SK-N-SH (cell line): ENCODE data around the gene BCR. TPM values are rescaled to one million over a fixed set of nuclear protein-coding genes. Genes with fewer than 3 reads are reported as not detected.

Source experiments
- CTCF ChIA-PET: fragments of 300-600, 350-600 bp; formaldehyde crosslinking; extraction: SDS; loops from one replicate; lab custom pipeline; 2021; lab: Yijun Ruan, JAX
- POLR2A ChIA-PET: fragments of 350-600 bp; sonication (Branson Sonifier 250); formaldehyde crosslinking; extraction: SDS; loops from one replicate; lab custom pipeline; 2020; ENCODE audit warnings: antibody characterized with exemption, inconsistent platforms; lab: Yijun Ruan, JAX
- DNase-seq: peaks from one replicate; pipeline ENCODE4 v3.0.0; 2012
- H2AFZ ChIP-seq: fragments of 200-600 bp; sonication (generic); 2 replicates; pipeline ENCODE4 v1.8.1; 2016; ENCODE audit warnings: antibody characterized with exemption, mild to moderate bottlenecking, low read depth
- H3F3A ChIP-seq: fragments of 200-600 bp; sonication (generic); replicated peaks from 2 replicates; pipeline ENCODE3; 2016; ENCODE audit warnings: antibody characterized with exemption, mild to moderate bottlenecking; ENCODE audit not compliant: insufficient read depth
- H3K27ac ChIP-seq, 2 experiments: fragments of 200-500 bp in 1 of 2; fragments of 200-600 bp in 1 of 2; sonication (Bioruptor generic) in 1 of 2; sonication (generic), shearing (Covaris generic) in 1 of 2; 2 replicates each; pipeline versions ENCODE4 v1.5.1 to v1.6.1; 2014 to 2016; ENCODE audit warnings: low read depth in 2 of 2, inconsistent platforms in 1 of 2, low read length in 1 of 2, mild to moderate bottlenecking in 1 of 2, mixed read lengths in 1 of 2
- H3K27me3 ChIP-seq: fragments of 200-600 bp; sonication (generic), shearing (Covaris generic); 2 replicates; pipeline ENCODE4 v1.6.1; 2016; ENCODE audit warnings: mixed run types; ENCODE audit not compliant: insufficient read depth
- H3K36me3 ChIP-seq, 2 experiments: fragments of 200-500 bp in 1 of 2; fragments of 200-600 bp in 1 of 2; sonication (Bioruptor generic) in 1 of 2; sonication (generic) in 1 of 2; replicated peaks in 1 of 2; 2 replicates each; pipeline versions ENCODE3 to v1.5.1; 2014 to 2016; ENCODE audit warnings: low read length in 1 of 2, mild to moderate bottlenecking in 1 of 2; ENCODE audit not compliant: insufficient read depth in 2 of 2, control insufficient read depth in 1 of 2
- H3K4me1 ChIP-seq, 2 experiments: fragments of 200-500 bp in 1 of 2; fragments of 200-600 bp in 1 of 2; sonication (Bioruptor generic) in 1 of 2; sonication (generic), shearing (Covaris generic) in 1 of 2; 2 replicates each; pipeline versions ENCODE4 v1.5.1 to v1.6.1; 2014 to 2016; ENCODE audit warnings: low read depth in 1 of 2, low read length in 1 of 2, mixed run types in 1 of 2; ENCODE audit not compliant: insufficient read depth in 2 of 2, control insufficient read depth in 1 of 2
- H3K4me2 ChIP-seq: fragments of 200-600 bp; sonication (generic), shearing (Covaris generic); 2 replicates; pipeline ENCODE4 v1.6.1; 2017; ENCODE audit warnings: mixed run types
- H3K4me3 ChIP-seq, 2 experiments: fragments of 200-500 bp in 1 of 2; fragments of 200-600 bp in 1 of 2; sonication (Bioruptor generic) in 1 of 2; sonication (generic), shearing (Covaris generic) in 1 of 2; 2 replicates each; pipeline versions ENCODE4 v1.5.1 to v1.8.1; 2014 to 2016; ENCODE audit warnings: low read depth in 2 of 2, inconsistent platforms in 1 of 2, low read length in 1 of 2, mild to moderate bottlenecking in 1 of 2, mixed read lengths in 1 of 2, moderate library complexity in 1 of 2
- H3K79me2 ChIP-seq: fragments of 200-600 bp; sonication (generic); 2 replicates; pipeline ENCODE4 v1.8.1; 2017; ENCODE audit warnings: mild to moderate bottlenecking; ENCODE audit not compliant: insufficient read depth
- H3K9ac ChIP-seq: fragments of 200-600 bp; sonication (generic); 2 replicates; pipeline ENCODE4 v1.6.1; 2017; ENCODE audit warnings: mixed run types
- H3K9me2 ChIP-seq: fragments of 200-600 bp; sonication (generic); 2 replicates; pipeline ENCODE4 v1.6.1; 2017; ENCODE audit warnings: mixed run types
- H3K9me3 ChIP-seq: fragments of 200-600 bp; sonication (generic); 2 replicates; pipeline ENCODE4 v1.6.1; 2017; ENCODE audit warnings: mixed run types, mild to moderate bottlenecking, moderate library complexity
- H4K20me1 ChIP-seq: fragments of 200-600 bp; sonication (generic); 2 replicates; pipeline ENCODE4 v1.6.1; 2017; ENCODE audit warnings: mild to moderate bottlenecking, mixed run types; ENCODE audit not compliant: insufficient read depth
- FOSL2 ChIP-seq: IDR thresholded peaks from 2 replicates; pipeline ENCODE4 v1.4.0; 2012; ENCODE audit warnings: low read depth, mild to moderate bottlenecking, moderate library complexity, borderline replicate concordance
- FOXJ3 ChIP-seq: sonication (generic); formaldehyde crosslinking; IDR thresholded peaks from 2 replicates; pipeline ENCODE4 v1.5.1; 2020; ENCODE audit warnings: mild to moderate bottlenecking, missing genetic modification reagents
- FOXM1 ChIP-seq: IDR thresholded peaks from 2 replicates; pipeline ENCODE4 v1.4.0; 2012; ENCODE audit warnings: low read depth, mild to moderate bottlenecking
- JUND ChIP-seq: IDR thresholded peaks from 2 replicates; pipeline ENCODE4 v1.4.0; 2012
- MAX ChIP-seq: IDR thresholded peaks from 2 replicates; pipeline ENCODE4 v1.4.0; 2012; ENCODE audit warnings: low read depth
- MEF2A ChIP-seq: IDR thresholded peaks from 2 replicates; pipeline ENCODE4 v1.4.0; 2012; ENCODE audit warnings: low read depth, borderline replicate concordance
- NFIC ChIP-seq: IDR thresholded peaks from 2 replicates; pipeline ENCODE4 v1.4.0; 2012; ENCODE audit warnings: borderline replicate concordance
- PBX3 ChIP-seq: IDR thresholded peaks from 2 replicates; pipeline ENCODE4; 2012
- POLR2AphosphoS5 ChIP-seq: IDR thresholded peaks from 2 replicates; pipeline ENCODE4 v1.6.1; 2012; ENCODE audit warnings: low read depth, low read length
- RAD21 ChIP-seq: IDR thresholded peaks from 2 replicates; pipeline ENCODE4 v1.6.1; 2012; ENCODE audit warnings: mild to moderate bottlenecking, low read length
- RCOR1 ChIP-seq: fragments of 150-350 bp; IDR thresholded peaks from 2 replicates; pipeline ENCODE4 v1.6.1; 2017; ENCODE audit warnings: antibody characterized with exemption, low read length
- REST ChIP-seq: IDR thresholded peaks from 2 replicates; pipeline ENCODE4 v1.6.1; 2012; ENCODE audit warnings: mild to moderate bottlenecking, low read depth, low read length, moderate library complexity
- TAF1 ChIP-seq: IDR thresholded peaks from 2 replicates; pipeline ENCODE4 v1.6.1; 2012; ENCODE audit warnings: low read depth, mild to moderate bottlenecking, low read length, moderate library complexity, borderline replicate concordance
- USF1 ChIP-seq: IDR thresholded peaks from 2 replicates; pipeline ENCODE4 v1.4.0; 2012; ENCODE audit warnings: low read depth, borderline replicate concordance
- YY1 ChIP-seq: IDR thresholded peaks from 2 replicates; pipeline ENCODE4 v1.4.0; 2012; ENCODE audit warnings: low read depth, mild to moderate bottlenecking
- ZBTB33 ChIP-seq: IDR thresholded peaks from 2 replicates; pipeline ENCODE4 v1.4.0; 2012; ENCODE audit warnings: low read depth, borderline replicate concordance
- WGBS: methylation state at CpG from one replicate; pipeline ENCODE4 v1.1.6; 2017; ENCODE audit warnings: low lambda C conversion rate; 5-methylcytosine and 5-hydroxymethylcytosine counted together
- polyA plus RNA-seq, 3 experiments: library from polyadenylated mRNA; depleted of rRNA; stranded (reverse); fragments of >200 nt; gene quantifications; 2 replicates each; pipeline ENCODE4 v1.2.3, GENCODE V29; 2012

BCR gene
- polyA plus RNA-seq, 1 of the 3 experiments (the other 2 are of a cell fraction), result 50.9 TPM

GRCh38 chr22:23274891-23275694, 94.8 kb downstream of the BCR start:
- peaks cover 0 to 58% of the 10 kb centered on the region in 2 experiments for H3K36me3 ChIP-seq

GRCh38 chr22:23275751-23276150, 95.4 kb downstream of the BCR start:
- ChIA-PET POLR2A (no interaction called here), CTCF (interaction anchor here (1.9 to 25.8 kb wide), 3 partner anchors 15 to 147 kb away, joined by 6 to 587 read pairs (median 9); partner anchors contain the start of gene BCR)
- no peaks in the 10 kb centered on the region for H4K20me1 ChIP-seq

More at GRCh38 chr22:23274891-23275694, 94.8 kb downstream of the BCR start:
- Histone ChIP-seq H3K4me2 (no peak overlapping the region), H3K4me1 (peaks cover 0 to 9% of the 10 kb centered on the region in 2 experiments; a peak in 1 of 4 replicates), H3K27me3 (no peaks in the 10 kb centered on the region), H3K27ac (no peak overlapping the region), H3F3A (no peaks in the 10 kb centered on the region), H3K9ac (no peak overlapping the region), H2AFZ (no peak overlapping the region), H3K9me2 (no peaks in the 10 kb centered on the region), H3K4me3 (no peak overlapping the region), H3K9me3 (no peaks in the 10 kb centered on the region), H4K20me1 (no peaks in the 10 kb centered on the region), H3K79me2 (no peaks in the 10 kb centered on the region)
- TF ChIP-seq TAF1 (no peak), USF1 (no peak), RCOR1 (no peak), RAD21 (no peak), YY1 (no peak), MAX (no peak), FOSL2 (no peak), JUND (no peak), FOXM1 (no peak), MEF2A (no peak), POLR2AphosphoS5 (no peak), FOXJ3 (CRISPR knock-in tag) (no peak)
- DNase-seq, result no peak
- ChIA-PET CTCF (interaction anchor here (1.9 to 25.8 kb wide), 3 partner anchors 15 to 147 kb away, joined by 6 to 587 read pairs (median 9); partner anchors contain the start of gene BCR), POLR2A (no interaction called here)
- WGBS, result 92% methylated on average over 7 of the region's 15 CpGs

More at GRCh38 chr22:23275751-23276150, 95.4 kb downstream of the BCR start:
- Histone ChIP-seq H3K9ac (no peak overlapping the region), H3K9me2 (no peaks in the 10 kb centered on the region), H3F3A (no peaks in the 10 kb centered on the region), H3K4me2 (no peak overlapping the region), H3K79me2 (no peaks in the 10 kb centered on the region), H3K9me3 (no peaks in the 10 kb centered on the region), H2AFZ (no peak overlapping the region), H3K27ac (no peak overlapping the region), H3K4me1 (peaks cover 0 to 9% of the 10 kb centered on the region in 2 experiments; a peak in 1 of 4 replicates), H3K36me3 (peaks cover 0 to 56% of the 10 kb centered on the region in 2 experiments), H3K4me3 (no peak overlapping the region), H3K27me3 (no peaks in the 10 kb centered on the region)
- 98% methylated on average over 14 of the region's 14 CpGs for WGBS
- no peak for DNase-seq
- TF ChIP-seq FOSL2 (no peak), ZBTB33 (no peak), FOXM1 (no peak), NFIC (no peak), FOXJ3 (CRISPR knock-in tag) (no peak), PBX3 (no peak), REST (no peak)
